GM19455 (cell line): ENCODE results near the gene C9orf72.
A peak's percentile ranks its signal among the peaks of the same experiment; 100 is the strongest.
"Not testable (repeated sequence)": the region's sequence is repeated elsewhere in the genome, so short reads cannot be mapped to it uniquely, and the experiment has no call there.

Source experiments
- ATAC-seq: cut with Tn5 transposase; IDR thresholded peaks from one replicate; pipeline ENCODE4 v1.9.1; 2021; ENCODE audit not compliant: unreplicated experiment

The C9orf72 gene, protein sequence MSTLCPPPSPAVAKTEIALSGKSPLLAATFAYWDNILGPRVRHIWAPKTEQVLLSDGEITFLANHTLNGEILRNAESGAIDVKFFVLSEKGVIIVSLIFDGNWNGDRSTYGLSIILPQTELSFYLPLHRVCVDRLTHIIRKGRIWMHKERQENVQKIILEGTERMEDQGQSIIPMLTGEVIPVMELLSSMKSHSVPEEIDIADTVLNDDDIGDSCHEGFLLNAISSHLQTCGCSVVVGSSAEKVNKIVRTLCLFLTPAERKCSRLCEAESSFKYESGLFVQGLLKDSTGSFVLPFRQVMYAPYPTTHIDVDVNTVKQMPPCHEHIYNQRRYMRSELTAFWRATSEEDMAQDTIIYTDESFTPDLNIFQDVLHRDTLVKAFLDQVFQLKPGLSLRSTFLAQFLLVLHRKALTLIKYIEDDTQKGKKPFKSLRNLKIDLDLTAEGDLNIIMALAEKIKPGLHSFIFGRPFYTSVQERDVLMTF

DNA sequence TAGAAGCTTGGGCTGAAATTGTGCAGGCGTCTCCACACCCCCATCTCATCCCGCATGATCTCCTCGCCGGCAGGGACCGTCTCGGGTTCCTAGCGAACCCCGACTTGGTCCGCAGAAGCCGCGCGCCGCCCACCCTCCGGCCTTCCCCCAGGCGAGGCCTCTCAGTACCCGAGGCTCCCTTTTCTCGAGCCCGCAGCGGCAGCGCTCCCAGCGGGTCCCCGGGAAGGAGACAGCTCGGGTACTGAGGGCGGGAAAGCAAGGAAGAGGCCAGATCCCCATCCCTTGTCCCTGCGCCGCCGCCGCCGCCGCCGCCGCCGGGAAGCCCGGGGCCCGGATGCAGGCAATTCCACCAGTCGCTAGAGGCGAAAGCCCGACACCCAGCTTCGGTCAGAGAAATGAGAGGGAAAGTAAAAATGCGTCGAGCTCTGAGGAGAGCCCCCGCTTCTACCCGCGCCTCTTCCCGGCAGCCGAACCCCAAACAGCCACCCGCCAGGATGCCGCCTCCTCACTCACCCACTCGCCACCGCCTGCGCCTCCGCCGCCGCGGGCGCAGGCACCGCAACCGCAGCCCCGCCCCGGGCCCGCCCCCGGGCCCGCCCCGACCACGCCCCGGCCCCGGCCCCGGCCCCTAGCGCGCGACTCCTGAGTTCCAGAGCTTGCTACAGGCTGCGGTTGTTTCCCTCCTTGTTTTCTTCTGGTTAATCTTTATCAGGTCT lies at the start of gene C9orf72:
Gene C9orf72, minus strand, starts transcription at position 564 of the 716 bp plus-strand sequence. CDS start 6,361 bp downstream, outside the sequence.
- ATAC-seq: peak; percentile 64

- ATAC-seq: no peak
Observed at GRCh38 chr9:27622693-27623340, 49.5 kb upstream of the C9orf72 start.

GRCh38 chr9:27619743-27620142 lies 46.5 kb upstream of the C9orf72 start:
- ATAC-seq: no peak

GRCh38 chr9:27618066-27618465 lies 44.8 kb upstream of the C9orf72 start:
- ATAC-seq: no peak

DNA sequence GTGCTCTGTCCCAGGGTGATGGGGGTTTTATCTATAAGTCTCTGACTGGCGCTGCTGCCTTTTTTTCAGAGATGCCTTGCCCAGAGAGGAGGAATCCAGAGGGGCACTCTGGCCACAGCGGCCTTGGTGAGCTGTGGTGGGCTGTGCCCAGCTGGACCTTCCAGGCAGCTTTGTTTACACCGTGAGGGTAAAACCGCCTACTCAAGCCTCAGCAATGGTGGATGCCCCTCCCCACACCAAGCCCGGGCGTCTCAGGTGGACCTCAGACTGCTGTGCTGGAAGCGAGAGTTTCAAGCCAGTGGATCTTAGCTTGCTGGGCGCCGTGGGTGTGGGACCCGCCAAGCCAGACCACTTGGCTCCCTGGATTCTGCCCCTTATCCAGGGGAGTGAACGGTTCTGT lies 41.3 kb upstream of the C9orf72 start:
- ATAC-seq: no peak

- ATAC-seq: not testable (repeated sequence)
Observed at GRCh38 chr9:27612036-27612435, 38.8 kb upstream of the C9orf72 start.

- no peak for ATAC-seq
Observed at GRCh38 chr9:27610622-27611021, 37.3 kb upstream of the C9orf72 start.

GRCh38 chr9:27602954-27603353 lies 29.7 kb upstream of the C9orf72 start:
- no peak for ATAC-seq

DNA sequence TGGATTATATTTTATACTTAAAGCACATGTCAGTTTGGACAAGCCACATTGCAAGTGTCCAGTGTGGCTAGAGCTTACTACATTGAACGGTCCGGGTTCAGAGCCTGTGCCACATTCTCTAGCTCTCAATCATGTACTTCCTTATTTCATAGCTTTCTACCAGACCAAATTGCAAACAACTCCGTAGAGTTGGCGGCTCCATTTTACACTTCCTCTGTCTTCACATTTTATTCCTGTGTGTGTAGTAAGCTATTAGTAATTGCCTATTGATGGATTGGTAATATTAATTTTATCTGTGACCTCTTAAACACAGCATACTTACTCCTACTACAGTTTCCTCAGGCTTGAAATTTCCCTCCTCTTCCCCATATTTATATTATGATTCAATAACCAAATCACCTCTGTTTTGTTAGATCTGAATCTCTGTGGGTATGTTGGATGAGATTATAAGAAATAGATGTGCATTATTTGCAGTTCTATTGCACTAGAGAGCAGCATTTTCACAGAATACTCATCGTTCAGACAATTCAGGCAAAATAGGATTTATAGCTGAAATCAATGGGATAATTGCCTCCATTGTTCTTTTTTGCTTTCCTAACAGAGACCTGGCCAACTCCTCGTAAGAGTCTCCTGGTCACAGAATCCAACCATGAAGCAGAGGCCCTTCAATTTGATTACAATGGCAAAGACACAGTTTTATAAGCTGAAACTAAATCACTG lies 29.0 kb upstream of the C9orf72 start:
- ATAC-seq: no peak

- no peak for ATAC-seq
Observed at GRCh38 chr9:27601396-27601795, 28.1 kb upstream of the C9orf72 start.

GRCh38 chr9:27600256-27600655 lies 27.0 kb upstream of the C9orf72 start:
- no peak for ATAC-seq

DNA sequence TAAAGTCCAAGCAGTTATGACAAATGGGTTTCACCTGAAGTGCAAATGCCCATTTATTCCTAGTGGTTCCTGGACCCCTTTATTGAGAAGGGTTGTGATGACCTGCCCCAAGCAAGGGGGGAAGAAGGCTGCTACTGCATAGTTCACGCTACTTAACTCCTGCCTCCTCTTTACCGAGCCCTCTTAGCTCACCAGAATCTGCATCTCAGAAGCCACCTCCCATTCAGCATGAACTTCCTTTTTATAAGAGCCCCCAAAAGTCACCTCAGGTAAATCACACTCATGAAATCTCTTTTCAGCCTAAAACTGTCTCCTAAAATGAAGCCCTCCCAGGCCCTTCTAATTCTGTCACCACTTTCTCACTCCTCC lies 26.6 kb upstream of the C9orf72 start:
- ATAC-seq: no peak

GRCh38 chr9:27599102-27599869 lies 26.0 kb upstream of the C9orf72 start:
- no peak for ATAC-seq

DNA sequence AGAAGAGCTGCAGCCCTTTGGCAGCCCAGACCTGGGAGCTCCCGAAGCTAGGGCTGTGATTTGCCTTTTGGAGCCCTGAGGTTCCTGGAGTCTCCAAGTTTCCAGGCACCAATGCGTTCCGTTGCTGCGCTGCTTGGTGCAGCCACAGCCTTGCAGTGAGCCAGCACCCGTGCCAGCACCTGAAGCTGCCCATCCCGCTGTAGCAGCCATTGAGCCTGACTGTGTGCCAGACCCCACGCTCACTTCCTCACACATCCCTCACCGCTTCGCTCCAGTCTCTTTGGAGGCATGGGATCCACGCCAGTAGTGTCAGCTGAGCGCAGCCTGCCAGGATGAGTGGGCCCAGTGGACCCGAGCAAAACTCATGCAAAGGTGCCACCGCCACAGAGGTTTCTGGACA lies 22.5 kb upstream of the C9orf72 start:
- ATAC-seq: no peak

GRCh38 chr9:27591672-27592071 lies 18.4 kb upstream of the C9orf72 start:
- no peak for ATAC-seq

- no peak for ATAC-seq
Observed at GRCh38 chr9:27591093-27591492, 17.8 kb upstream of the C9orf72 start.

DNA sequence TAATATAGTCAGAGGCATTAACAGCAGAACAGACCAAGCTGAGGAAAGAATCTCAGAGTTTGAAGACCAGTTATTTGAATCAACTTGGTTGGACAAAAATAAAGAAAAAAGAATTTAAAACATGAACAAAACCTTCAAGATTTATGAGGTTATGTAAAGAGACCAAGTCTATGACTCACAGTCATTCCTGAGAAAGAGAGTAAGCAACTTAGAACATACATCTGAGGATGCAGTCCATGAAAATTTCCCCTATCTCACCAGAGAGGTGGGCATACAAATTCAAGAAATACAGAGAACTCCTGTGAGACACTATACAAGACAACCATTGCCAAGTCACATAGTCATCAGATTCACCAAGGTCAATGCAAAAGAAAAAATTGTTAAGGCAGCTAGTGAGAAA lies 17.4 kb upstream of the C9orf72 start:
- no peak for ATAC-seq

DNA sequence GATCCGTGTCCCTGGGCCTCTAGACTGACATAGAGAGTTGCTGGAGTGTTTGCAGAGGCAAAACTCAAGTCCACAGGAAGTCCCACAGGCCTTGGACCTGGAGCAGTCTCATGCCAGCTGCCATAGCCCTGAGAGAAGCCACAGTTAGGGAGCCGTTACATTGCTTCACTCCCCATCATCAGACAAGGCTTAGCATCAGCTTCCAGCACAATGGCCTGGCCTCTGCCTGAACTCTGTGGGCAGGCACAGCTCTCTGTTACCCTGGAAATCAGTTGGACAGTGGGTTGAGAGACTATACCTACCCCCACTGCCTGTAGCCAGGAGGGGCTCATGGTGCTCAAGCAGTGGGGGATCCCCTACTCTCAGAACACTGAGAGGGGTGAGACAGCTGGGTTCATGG lies 16.2 kb upstream of the C9orf72 start:
- ATAC-seq: no peak

GRCh38 chr9:27586304-27586703 lies 13.0 kb upstream of the C9orf72 start:
- no peak for ATAC-seq

- ATAC-seq: no peak
Observed at GRCh38 chr9:27584931-27585330, 11.7 kb upstream of the C9orf72 start.
